ENCODE measurements around the gene GPX6.

DNA sequence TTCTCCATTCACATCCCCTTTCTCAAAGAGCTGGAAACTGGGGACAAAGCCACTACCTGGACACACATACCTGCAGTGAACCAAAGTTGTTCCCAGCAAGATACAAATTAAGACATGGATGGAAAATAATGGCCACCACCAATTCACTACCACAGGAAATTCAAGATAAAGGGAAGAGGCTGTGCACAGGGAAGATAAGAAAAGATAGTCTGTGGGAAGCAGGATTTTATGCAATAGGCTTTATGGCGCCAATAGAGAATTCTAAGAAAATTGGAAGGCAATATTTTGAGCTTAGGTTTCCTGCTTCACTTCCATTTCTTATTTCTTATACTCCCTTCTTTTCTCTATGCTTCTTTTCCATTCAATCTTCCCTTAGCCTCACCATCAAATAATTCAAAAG lies 9.9 kb downstream of the GPX6 start:
- TF ChIP-seq CTCF (IDR thresholded peaks at IDR 0.05; ENCODE audit: insufficient read depth, low read length), result no peak
- TF ChIP-seq POLR2AphosphoS5 (IDR thresholded peaks at IDR 0.05; ENCODE audit: low read depth), result no peak
- no peak for TF ChIP-seq GABPA (IDR thresholded peaks at IDR 0.05; ENCODE audit: low read depth)

Data from HL-60 (cell line).